Measurements from ENCODE around the gene MRPL55.

The MRPL55 gene

GRCh38 chr1:228099331-228099732 lies 9.8 kb downstream of the MRPL55 start:
- TF ChIP-seq TOX (CRISPR knock-in tag; IDR thresholded peaks at IDR 0.05; ENCODE audit: borderline replicate concordance) (no peak), GLIS3 (CRISPR knock-in tag; IDR thresholded peaks at IDR 0.05) (no peak), ZNF565 (CRISPR knock-in tag; conservative IDR thresholded peaks at IDR 0.05; ENCODE audit: low read depth) (no peak), CSDC2 (CRISPR knock-in tag; IDR thresholded peaks at IDR 0.05) (no peak), ZC3H10 (CRISPR knock-in tag; IDR thresholded peaks at IDR 0.05) (no peak), PATZ1 (CRISPR knock-in tag; IDR thresholded peaks at IDR 0.05; ENCODE audit: borderline replicate concordance) (no peak), ISL1 (CRISPR knock-in tag; IDR thresholded peaks at IDR 0.05) (no peak), TCF4 (CRISPR knock-in tag; IDR thresholded peaks at IDR 0.05; ENCODE audit: borderline replicate concordance) (no peak)

GRCh38 chr1:228098323-228098931 lies 10.7 kb downstream of the MRPL55 start:
- no peak for ATAC-seq
- TF ChIP-seq SNAI2 (CRISPR knock-in tag; IDR thresholded peaks at IDR 0.05) (no peak), ZC3H10 (CRISPR knock-in tag; IDR thresholded peaks at IDR 0.05) (no peak), OSR1 (CRISPR knock-in tag; IDR thresholded peaks at IDR 0.05) (no peak), ZNF8 (CRISPR knock-in tag; IDR thresholded peaks at IDR 0.05) (no peak), ARNTL (CRISPR knock-in tag; IDR thresholded peaks at IDR 0.05; ENCODE audit: borderline replicate concordance, low read depth) (no peak), TSHZ2 (CRISPR knock-in tag; IDR thresholded peaks at IDR 0.05) (no peak), ZNF70 (CRISPR knock-in tag; IDR thresholded peaks at IDR 0.05) (no peak), CSRNP3 (CRISPR knock-in tag; IDR thresholded peaks at IDR 0.05) (no peak), TCF4 (CRISPR knock-in tag; IDR thresholded peaks at IDR 0.05; ENCODE audit: borderline replicate concordance) (no peak), PPARA (CRISPR knock-in tag; IDR thresholded peaks at IDR 0.05; ENCODE audit: borderline replicate concordance) (no peak), POU6F1 (CRISPR knock-in tag; IDR thresholded peaks at IDR 0.05; ENCODE audit: borderline replicate concordance, low read depth) (no peak)

More at GRCh38 chr1:228099331-228099732, 9.8 kb downstream of the MRPL55 start:
- no peak for ATAC-seq

- TF ChIP-seq ESRRG (CRISPR knock-in tag; IDR thresholded peaks at IDR 0.05) (no peak), GLIS3 (CRISPR knock-in tag; IDR thresholded peaks at IDR 0.05) (no peak), ZC3H10 (CRISPR knock-in tag; IDR thresholded peaks at IDR 0.05) (no peak), BACH2 (CRISPR knock-in tag; IDR thresholded peaks at IDR 0.05; ENCODE audit: borderline replicate concordance) (no peak), ZFP30 (CRISPR knock-in tag; IDR thresholded peaks at IDR 0.05) (no peak), ZNF565 (CRISPR knock-in tag; conservative IDR thresholded peaks at IDR 0.05; ENCODE audit: low read depth) (no peak), TSHZ2 (CRISPR knock-in tag; IDR thresholded peaks at IDR 0.05) (no peak), OSR1 (CRISPR knock-in tag; IDR thresholded peaks at IDR 0.05) (no peak), ARNTL (CRISPR knock-in tag; IDR thresholded peaks at IDR 0.05; ENCODE audit: borderline replicate concordance, low read depth) (no peak), CSRNP3 (CRISPR knock-in tag; IDR thresholded peaks at IDR 0.05) (no peak)
- no peak for ATAC-seq
Observed at GRCh38 chr1:228097333-228098081, 11.6 kb downstream of the MRPL55 start.

All from SK-N-SH treated with all-trans-retinoic acid at 6 μM for 48 hours (cell line).